ENCODE results near the gene FCER2. TPM values are rescaled to one million over a fixed set of nuclear protein-coding genes. Genes with fewer than 3 reads are reported as not detected.

FCER2 gene
- total RNA-seq, 2 experiments from 2014 or later = 0.19 to 0.26 TPM

DNA sequence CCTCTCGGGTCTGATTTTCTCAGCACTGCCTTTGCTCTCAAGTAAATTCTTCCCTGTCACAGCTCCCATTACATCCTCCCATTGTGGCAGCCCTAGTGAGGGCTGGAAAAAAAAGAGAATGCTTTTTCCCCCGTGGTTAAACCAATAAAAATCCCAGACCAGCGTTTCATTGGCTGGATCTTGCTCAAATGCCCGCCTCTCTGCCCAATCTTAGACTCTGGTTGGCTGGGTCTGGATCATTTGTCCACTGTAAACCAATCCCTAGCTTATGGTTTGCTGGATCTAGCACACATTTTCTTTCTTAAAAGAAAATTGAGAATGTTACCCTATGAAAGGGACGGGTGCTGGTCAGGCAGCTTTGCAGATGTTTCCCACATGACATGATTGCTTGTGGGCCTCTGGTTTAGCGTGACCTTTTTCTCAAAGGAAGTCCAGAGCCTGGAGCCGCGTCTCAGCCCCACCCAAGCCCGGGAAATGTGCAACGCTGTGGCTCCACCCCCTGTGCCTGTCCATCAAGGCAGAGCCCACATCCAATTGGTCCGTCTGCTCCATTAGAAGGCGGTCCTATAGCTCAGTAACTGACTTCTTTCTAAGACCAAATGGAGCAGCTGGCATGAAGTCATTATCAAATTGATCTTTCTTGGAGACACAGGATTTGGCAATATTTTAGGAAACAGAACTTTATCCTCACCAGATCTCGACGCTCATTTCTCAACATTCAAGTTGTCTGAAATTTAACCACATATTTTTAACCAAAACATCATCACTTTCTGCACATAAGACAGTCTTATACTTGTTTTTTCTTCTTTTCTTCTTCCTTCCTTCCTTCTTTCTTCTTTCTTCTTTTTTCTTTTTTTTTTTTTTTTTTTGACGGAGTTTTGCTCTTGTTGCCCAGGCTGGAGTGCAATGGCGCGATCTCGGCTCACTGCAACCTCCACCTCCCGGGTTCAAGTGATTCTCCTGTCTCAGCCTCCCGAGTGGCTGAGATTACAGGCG is 27.6 kb downstream of the FCER2 start:
- Mint-ChIP-seq H3K36me3 (no peaks in the 10 kb centered on the region), H3K9me3 (no peaks in the 10 kb centered on the region), H3K4me3 (no peak overlapping the region), H3K27me3 (peaks cover 31% of the 10 kb centered on the region), H3K27ac (no peak overlapping the region), H3K4me1 (peaks cover 49% of the 10 kb centered on the region)
- POLR2A ChIA-PET = interaction anchor here (0.9 kb wide), 1 partner anchor 45 kb away, joined by 4 read pairs; the partner anchor contains the start of genes PET100 and XAB2
- no peak for ATAC-seq (ENCODE audit: low read depth)
- no peak for DNase-seq

DNA sequence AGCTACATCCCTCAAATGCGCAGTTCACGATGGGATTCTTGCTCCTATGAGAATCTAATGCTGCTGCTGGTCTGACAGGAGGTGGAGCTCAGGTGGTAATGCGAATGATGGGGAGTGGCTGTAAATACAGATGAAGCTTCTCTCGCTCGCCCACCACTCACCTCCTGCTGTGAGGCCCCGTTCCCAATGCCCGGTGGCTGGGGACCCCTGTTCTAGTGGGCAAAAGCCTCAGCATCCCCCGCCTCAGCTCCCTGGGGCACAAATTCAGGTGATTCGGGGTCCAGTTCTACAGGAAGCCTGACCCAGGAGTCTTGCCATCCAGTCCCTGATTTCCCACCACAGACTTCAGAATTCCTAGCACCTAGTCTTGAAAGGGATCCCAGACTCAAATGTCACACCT is 29.4 kb downstream of the FCER2 start:
- Mint-ChIP-seq H3K27ac (no peak overlapping the region), H3K4me3 (no peak overlapping the region), H3K4me1 (peaks cover 42% of the 10 kb centered on the region), H3K9me3 (no peaks in the 10 kb centered on the region), H3K36me3 (no peaks in the 10 kb centered on the region), H3K27me3 (peaks cover 28% of the 10 kb centered on the region)
- no peak for DNase-seq
- POLR2A ChIA-PET = no interaction called here
- ATAC-seq (ENCODE audit: low read depth) = no peak

DNA sequence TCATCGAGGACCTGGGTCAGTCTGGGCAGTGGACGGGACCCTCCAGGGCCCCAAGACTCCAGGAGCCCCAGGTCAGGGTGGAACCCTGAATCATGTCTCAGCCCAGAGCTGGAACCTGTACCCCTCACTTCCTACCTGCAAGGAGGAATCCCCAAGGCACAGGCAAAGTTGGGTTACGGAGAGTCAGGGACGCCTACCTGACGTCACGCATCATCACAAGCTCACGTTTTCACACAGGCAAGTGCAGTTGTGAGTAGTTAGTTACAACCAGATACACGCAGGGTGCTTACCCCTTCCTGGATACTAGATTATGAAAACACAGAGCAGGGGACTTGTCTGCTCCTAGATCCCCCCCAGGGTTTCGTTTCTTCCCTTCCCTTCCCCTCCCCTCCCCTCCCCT is 31.1 kb downstream of the FCER2 start:
- no peak for DNase-seq
- peaks cover 26% of the 10 kb centered on the region for H3K4me1 Mint-ChIP-seq

DNA sequence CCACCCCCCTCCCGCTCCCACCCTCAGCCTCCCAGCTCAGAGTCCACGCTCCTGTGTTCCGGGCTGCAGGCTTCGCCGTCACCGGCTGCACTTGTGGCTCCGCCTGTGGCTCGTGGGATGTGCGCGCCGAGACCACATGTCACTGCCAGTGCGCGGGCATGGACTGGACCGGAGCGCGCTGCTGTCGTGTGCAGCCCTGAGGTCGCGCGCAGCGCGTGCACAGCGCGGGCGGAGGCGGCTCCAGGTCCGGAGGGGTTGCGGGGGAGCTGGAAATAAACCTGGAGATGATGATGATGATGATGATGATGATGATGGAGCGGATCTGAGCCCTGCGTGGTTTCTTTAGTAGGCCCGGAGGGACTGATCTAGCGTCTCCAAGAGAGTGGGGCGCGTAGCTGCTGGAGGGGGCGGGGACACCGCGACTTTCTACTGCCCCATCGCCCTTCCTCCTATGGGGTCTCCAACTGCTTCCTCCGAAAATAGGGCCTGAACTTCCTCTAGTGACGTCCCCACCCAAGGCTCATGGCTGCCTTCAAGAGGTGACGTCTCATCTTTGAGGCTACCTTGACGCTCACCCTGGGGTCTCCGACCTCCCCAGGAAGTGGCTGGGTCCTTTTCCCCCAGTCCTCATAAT is 31.7 kb downstream of the FCER2 start:
- H3K36me3 Mint-ChIP-seq = no peaks in the 10 kb centered on the region
- ATAC-seq (ENCODE audit: low read depth) (peak; percentile 81), DNase-seq (peak; percentile 75)
- peak overlapping the region; percentile 79 for H3K4me3 Mint-ChIP-seq
- no peaks in the 10 kb centered on the region for H3K9me3 Mint-ChIP-seq
- H3K4me1 Mint-ChIP-seq = peaks cover 24% of the 10 kb centered on the region
- peaks cover 22% of the 10 kb centered on the region for H3K27me3 Mint-ChIP-seq
- POLR2A ChIA-PET = interaction anchor here (0.6 to 4.0 kb wide), 3 partner anchors 11 to 17 kb away, joined by 5 to 33 read pairs (median 9); partner anchors contain the start of gene TRAPPC5
- peak overlapping the region; percentile 86 for H3K27ac Mint-ChIP-seq

More for the DNA sequence above, 31.1 kb downstream of the FCER2 start:
- Mint-ChIP-seq H3K4me3 (peak overlapping the region; percentile 79), H3K36me3 (no peaks in the 10 kb centered on the region), H3K27me3 (peaks cover 22% of the 10 kb centered on the region), H3K27ac (peak overlapping the region; percentile 86), H3K9me3 (no peaks in the 10 kb centered on the region)
- ATAC-seq (ENCODE audit: low read depth) = no peak
- POLR2A ChIA-PET = interaction anchor here (0.6 to 4.0 kb wide), 3 partner anchors 10 to 18 kb away, joined by 5 to 33 read pairs (median 9); partner anchors contain the start of gene TRAPPC5

DNA sequence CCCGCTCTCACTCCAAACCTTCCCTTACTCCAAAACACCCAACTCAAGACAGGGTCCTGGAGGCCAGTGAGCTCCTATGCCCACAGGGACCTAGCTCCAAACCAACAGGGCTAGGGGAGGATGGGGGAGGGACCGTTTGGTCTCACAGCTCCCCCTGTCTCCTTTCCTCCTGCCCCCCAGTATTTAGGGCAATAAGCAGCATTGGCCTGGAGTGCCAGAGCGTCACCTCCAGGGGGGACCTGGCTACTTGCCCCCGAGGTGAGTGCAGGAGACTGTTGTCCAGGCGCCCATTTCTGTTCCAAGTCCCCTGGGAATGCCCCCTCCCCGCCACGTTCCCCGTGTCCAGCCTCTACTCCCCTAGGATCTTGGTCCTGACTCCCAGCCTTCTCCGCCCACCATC is 32.3 kb downstream of the FCER2 start:
- no peak for ATAC-seq (ENCODE audit: low read depth)
- Mint-ChIP-seq H3K4me3 (peak overlapping the region; percentile 79), H3K36me3 (no peaks in the 10 kb centered on the region), H3K27me3 (peaks cover 22% of the 10 kb centered on the region), H3K9me3 (no peaks in the 10 kb centered on the region), H3K4me1 (peaks cover 24% of the 10 kb centered on the region), H3K27ac (peak overlapping the region; percentile 88)
- POLR2A ChIA-PET = interaction anchor here (1.2 to 4.0 kb wide), 4 partner anchors 11 to 40 kb away, joined by 3 to 33 read pairs (median 6); partner anchors contain the start of genes PET100, TRAPPC5 and XAB2
- no peak for DNase-seq

DNA sequence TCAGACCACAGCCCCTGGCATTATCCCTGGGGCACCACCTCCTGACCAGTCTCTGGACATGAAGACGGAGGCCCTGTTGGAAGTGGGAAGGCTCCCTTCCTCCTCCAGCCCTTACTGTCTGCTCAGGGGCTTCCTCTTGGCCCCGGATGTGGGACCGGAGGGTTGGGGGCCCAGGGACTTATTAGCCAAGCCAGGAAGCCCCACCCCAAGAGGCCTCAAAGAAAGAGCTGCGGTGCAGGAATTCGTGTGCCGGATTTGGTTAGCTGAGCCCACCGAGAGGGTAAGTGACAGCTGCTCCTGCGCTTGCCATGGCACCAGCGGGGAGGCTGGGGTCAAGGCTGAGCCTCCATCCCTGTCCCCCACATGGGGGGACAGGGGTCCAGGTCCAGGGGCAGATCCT is 33.1 kb downstream of the FCER2 start, which contains the start of gene RETN:
Gene RETN (plus strand): TSS at position 208 of the 400 bp plus-strand sequence. CDS start 278 bp downstream, outside the sequence.
- Mint-ChIP-seq H3K9me3 (no peaks in the 10 kb centered on the region), H3K4me1 (peaks cover 16% of the 10 kb centered on the region), H3K36me3 (no peaks in the 10 kb centered on the region), H3K27ac (peak within 1 kb of the TSS; percentile 88), H3K27me3 (peaks cover 20% of the 10 kb centered on the region), H3K4me3 (peak within 1 kb of the TSS; percentile 79)
- POLR2A ChIA-PET = interaction anchor here (0.6 to 4.0 kb wide), 5 partner anchors 12 to 113 kb away, joined by 3 to 33 read pairs (median 4); partner anchors contain the start of genes PET100, TRAPPC5 and XAB2
- DNase-seq (no peak), ATAC-seq (ENCODE audit: low read depth) (peak; percentile 37)

DNA sequence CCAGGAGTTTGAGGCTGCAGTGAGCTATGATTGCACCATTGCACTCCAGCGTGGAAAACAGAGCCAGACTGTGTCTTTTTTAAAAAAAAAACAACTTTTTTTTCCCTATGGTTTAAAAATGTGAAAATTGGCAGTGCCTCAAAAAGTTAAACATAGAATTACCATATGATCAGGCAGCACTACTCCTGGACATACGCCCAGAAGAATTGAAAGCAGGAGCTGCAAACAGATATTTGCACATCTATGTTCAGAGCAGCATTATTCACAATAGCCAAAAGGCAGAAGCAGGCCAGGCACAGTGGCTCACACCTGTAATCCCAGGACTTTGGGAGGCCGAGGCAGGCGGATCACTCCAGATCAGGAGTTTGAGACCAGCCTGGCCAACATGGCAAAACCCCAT is 36.9 kb downstream of the FCER2 start:
- POLR2A ChIA-PET = interaction anchor here (0.5 kb wide), 1 partner anchor 13 kb away, joined by 4 read pairs; no protein-coding TSS in a partner anchor
- Mint-ChIP-seq H3K4me3 (no peak overlapping the region), H3K27me3 (peaks cover 6% of the 10 kb centered on the region), H3K4me1 (peaks cover 8% of the 10 kb centered on the region), H3K36me3 (no peaks in the 10 kb centered on the region), H3K9me3 (no peaks in the 10 kb centered on the region), H3K27ac (no peak overlapping the region)
- DNase-seq (no peak), ATAC-seq (ENCODE audit: low read depth) (no peak)

DNA sequence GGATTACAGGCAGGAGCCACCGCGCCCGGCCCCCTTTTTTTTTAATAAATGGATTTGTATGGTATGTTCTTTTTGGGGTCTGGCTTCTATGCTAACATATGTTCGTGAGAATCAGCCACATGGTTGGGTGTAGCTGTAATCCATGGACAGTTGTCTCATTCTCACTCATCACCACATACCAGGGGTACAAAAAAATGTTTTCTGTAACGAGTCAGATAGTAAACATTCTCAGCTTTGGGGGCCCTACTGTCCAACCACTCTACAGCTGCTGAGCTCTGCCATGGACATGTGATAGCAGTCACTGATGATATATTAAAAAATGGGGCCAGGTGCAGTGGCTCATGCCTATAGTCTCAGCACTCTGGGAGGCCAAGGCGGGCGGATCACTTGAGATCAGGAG is 38.2 kb downstream of the FCER2 start:
- DNase-seq = no peak
- Mint-ChIP-seq H3K4me1 (peaks cover 1% of the 10 kb centered on the region), H3K4me3 (no peak overlapping the region), H3K9me3 (no peaks in the 10 kb centered on the region), H3K36me3 (no peaks in the 10 kb centered on the region), H3K27ac (no peak overlapping the region), H3K27me3 (peaks cover 3% of the 10 kb centered on the region)
- ATAC-seq (ENCODE audit: low read depth) = no peak
- POLR2A ChIA-PET = no interaction called here

DNA sequence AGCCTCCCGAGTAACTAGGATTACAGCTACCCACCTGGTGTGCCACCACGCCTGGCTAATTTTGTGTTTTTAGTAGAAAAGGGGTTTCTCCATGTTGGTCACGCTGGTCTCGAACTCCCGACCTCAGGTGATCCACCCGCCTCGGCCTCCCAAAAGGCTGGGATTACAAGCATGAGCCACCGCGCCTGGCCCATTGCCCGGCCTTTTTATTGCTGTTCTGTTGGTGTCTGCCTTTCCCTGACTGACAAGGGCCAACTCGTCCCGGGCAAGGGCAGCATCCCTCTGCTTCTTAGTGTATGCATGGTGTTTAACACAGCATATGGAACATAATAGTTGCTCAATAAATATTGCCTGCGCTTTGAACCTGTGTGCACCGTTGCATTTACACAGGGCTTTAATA is 39.3 kb downstream of the FCER2 start:
- Mint-ChIP-seq H3K27ac (no peak overlapping the region), H3K4me1 (peaks cover 9% of the 10 kb centered on the region), H3K27me3 (peaks cover 3% of the 10 kb centered on the region), H3K4me3 (no peak overlapping the region), H3K9me3 (no peaks in the 10 kb centered on the region), H3K36me3 (no peaks in the 10 kb centered on the region)
- POLR2A ChIA-PET = interaction anchor here (0.7 kb wide), 1 partner anchor 219 kb away, joined by 3 read pairs; no protein-coding TSS in a partner anchor
- no peak for DNase-seq
- no peak for ATAC-seq (ENCODE audit: low read depth)

DNA sequence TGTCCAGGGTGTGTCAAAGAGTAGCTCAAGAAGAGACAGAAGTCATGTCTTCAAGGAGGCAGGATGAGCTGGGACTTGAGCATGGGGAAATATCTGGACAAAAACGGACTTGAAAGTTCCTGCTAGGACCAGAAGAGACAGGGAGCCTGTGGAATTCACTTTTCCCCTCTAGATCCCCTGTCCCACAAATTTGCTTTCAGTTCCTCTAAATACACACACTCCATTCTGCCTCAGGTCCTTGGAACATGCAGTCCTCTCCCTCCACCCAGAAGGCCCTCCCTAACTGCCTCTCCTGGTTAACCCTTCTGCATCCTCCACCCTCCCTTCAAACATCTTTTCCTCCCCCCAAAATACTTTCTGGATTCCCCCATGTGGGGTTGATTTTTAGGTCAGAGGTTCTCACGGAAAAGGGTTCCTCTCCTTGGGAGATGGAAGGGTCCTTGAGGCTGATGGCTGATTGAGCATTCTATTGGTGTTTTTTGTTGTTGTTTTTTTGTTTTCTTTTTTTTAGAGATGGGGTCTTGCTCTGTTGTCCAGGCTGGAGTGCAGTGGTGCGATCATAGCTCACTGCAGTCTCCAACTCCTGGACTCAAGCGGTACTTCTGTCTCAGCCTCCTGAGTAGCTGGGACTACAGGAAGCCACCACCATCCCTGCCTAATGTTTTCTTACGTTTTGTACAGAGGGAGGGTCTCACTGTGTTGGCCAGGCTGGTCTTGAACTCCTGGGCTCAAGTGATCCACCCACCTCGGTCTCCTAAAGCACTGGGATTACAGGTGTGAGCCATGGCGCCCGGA is 40.0 kb downstream of the FCER2 start:
- peaks cover 16% of the 10 kb centered on the region for H3K4me1 Mint-ChIP-seq
- POLR2A ChIA-PET = no interaction called here
- no peaks in the 10 kb centered on the region for H3K9me3 Mint-ChIP-seq
- peak overlapping the region; percentile 30 for H3K27ac Mint-ChIP-seq
- DNase-seq (no peak), ATAC-seq (ENCODE audit: low read depth) (no peak)
- H3K36me3 Mint-ChIP-seq = no peaks in the 10 kb centered on the region
- peaks cover 3% of the 10 kb centered on the region for H3K27me3 Mint-ChIP-seq
- H3K4me3 Mint-ChIP-seq = no peak overlapping the region

DNA sequence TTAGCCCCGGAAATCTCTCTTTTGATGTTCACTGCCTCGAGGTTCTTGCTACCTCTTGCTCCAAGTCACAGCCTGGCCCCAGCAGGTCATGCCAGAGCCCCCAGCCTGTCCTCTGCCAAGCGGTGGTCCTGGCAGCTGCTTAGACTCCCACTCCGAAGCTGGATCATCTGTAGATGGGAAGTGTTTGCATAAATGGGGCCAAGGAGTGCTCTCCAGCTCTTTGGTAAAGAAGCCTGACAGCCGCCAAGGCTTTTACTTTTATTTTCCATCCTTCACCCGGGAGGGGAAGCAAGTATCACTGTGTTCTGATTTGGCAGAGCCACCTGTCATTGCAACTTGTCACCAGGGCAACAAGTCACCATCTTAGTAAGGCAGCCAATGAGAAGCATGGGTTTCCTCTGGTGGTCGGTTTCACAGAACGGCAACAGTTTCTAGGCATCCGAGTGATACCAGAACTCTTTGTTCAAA is 43.7 kb downstream of the FCER2 start:
- ATAC-seq (ENCODE audit: low read depth) (peak; percentile 89), DNase-seq (peak; percentile 61)
- POLR2A ChIA-PET = interaction anchor here (1.1 to 6.2 kb wide), 4 partner anchors 11 to 29 kb away, joined by 3 to 33 read pairs (median 6); partner anchors contain the start of genes PET100, RETN, STXBP2 and XAB2
- no peaks in the 10 kb centered on the region for H3K36me3 Mint-ChIP-seq
- H3K4me3 Mint-ChIP-seq = peak overlapping the region; percentile 82
- peak overlapping the region; percentile 83 for H3K27ac Mint-ChIP-seq
- H3K9me3 Mint-ChIP-seq = no peaks in the 10 kb centered on the region
- no peaks in the 10 kb centered on the region for H3K27me3 Mint-ChIP-seq
- H3K4me1 Mint-ChIP-seq = peaks cover 26% of the 10 kb centered on the region

DNA sequence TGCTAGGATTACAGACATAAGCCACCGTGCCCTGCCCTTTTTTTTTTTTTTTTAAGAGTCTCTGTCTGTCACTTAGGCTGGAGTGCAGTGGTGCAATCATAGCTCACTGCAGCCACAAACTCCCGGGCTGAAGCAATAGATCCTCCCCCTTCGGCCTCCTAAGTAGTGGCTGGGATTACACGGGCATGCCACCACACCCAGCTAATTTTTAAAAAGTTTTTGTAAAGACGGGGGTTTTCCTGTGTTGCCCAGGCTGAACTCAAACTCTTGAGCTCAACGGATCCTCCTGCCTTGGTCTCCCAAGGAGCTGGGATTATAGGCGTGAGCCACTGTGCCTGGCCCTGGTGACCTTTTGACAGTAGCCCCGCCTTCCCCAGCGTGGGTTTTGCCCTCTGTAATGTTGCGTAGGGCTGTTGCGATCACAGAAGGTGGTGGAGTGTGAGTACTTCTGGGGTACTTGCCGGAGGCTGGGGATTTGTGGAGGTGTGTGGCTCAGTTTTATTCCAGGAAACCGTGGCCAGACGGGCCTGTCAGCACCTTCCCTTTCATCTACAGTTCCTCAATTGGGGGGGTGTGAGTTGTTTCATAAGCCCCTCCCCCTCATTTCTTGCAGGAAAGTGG is 44.7 kb downstream of the FCER2 start:
- H3K36me3 Mint-ChIP-seq = no peaks in the 10 kb centered on the region
- no peaks in the 10 kb centered on the region for H3K27me3 Mint-ChIP-seq
- no peaks in the 10 kb centered on the region for H3K9me3 Mint-ChIP-seq
- H3K4me1 Mint-ChIP-seq = peaks cover 28% of the 10 kb centered on the region
- ATAC-seq (ENCODE audit: low read depth) (peak; percentile 69), DNase-seq (peak; percentile 62)
- H3K27ac Mint-ChIP-seq = peak overlapping the region; percentile 83
- POLR2A ChIA-PET = interaction anchor here (0.6 to 6.2 kb wide), 6 partner anchors 12 to 256 kb away, joined by 3 to 33 read pairs (median 4); partner anchors contain the start of genes MCEMP1, PET100, RETN and XAB2
- peak overlapping the region; percentile 82 for H3K4me3 Mint-ChIP-seq
